Measurements from ENCODE around the gene PCSK5. TPM values are rescaled to one million over a fixed set of nuclear protein-coding genes. Genes with fewer than 3 reads are reported as not detected.

PCSK5 gene
- total RNA-seq, 1 donor from 2014 or later = 30.7 TPM

DNA sequence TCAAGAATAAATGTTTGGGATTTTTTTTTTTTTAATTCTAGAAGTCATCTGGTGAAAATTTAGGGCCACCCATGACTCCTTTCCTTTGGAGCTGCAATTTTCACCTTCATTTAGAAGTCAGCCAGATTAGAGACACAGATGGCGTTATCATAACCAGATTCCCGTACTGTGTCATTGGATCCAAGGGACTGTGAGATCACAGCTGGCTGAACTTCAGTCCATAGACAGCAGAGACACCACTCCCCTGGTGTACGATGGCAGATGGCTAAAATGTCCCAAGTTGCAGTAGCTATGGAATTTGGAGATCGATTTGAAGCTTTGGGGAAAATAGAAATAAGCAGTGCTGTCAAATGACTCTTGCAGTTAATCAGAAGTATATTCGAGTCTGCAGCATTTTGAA is 287.5 kb downstream of the PCSK5 start:
- peaks cover 12% of the 10 kb centered on the region for H3K4me1 Mint-ChIP-seq (ENCODE audit: unreplicated experiment)
- no peaks in the 10 kb centered on the region for H3K27me3 Mint-ChIP-seq
- no peak overlapping the region for H3K27ac Mint-ChIP-seq
- DNase-seq (ENCODE audit: extremely low spot score, unreplicated experiment) = no peak
- H3K9me3 Mint-ChIP-seq = no peaks in the 10 kb centered on the region
- H3K36me3 Mint-ChIP-seq = peaks cover 31% of the 10 kb centered on the region
- TF ChIP-seq, protein P1, sequence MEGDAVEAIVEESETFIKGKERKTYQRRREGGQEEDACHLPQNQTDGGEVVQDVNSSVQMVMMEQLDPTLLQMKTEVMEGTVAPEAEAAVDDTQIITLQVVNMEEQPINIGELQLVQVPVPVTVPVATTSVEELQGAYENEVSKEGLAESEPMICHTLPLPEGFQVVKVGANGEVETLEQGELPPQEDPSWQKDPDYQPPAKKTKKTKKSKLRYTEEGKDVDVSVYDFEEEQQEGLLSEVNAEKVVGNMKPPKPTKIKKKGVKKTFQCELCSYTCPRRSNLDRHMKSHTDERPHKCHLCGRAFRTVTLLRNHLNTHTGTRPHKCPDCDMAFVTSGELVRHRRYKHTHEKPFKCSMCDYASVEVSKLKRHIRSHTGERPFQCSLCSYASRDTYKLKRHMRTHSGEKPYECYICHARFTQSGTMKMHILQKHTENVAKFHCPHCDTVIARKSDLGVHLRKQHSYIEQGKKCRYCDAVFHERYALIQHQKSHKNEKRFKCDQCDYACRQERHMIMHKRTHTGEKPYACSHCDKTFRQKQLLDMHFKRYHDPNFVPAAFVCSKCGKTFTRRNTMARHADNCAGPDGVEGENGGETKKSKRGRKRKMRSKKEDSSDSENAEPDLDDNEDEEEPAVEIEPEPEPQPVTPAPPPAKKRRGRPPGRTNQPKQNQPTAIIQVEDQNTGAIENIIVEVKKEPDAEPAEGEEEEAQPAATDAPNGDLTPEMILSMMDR (conservative IDR thresholded peaks at IDR 0.05) = no peak
- no peak overlapping the region for H3K4me3 Mint-ChIP-seq

DNA sequence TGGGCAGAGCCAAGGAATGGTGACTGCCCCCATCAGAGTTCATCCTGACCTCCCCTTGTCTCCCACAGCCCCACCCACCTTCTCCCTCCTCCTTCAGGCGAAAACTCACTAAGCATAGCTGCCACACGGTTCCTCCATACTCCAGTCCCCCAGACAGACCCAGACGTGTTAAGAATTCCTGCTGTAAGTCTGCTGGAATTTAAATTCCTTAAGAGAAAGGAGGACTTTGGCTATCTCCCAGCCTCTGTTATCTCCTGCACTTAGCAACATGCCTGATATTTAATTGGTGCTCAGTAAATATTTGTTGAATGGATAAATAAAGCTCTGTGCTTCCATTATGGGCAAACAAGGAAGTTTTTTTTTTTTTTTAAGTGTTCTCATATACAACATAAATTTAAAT is 290.1 kb downstream of the PCSK5 start:
- TF ChIP-seq, protein P1 (conservative IDR thresholded peaks at IDR 0.05) = no peak
- H3K27ac Mint-ChIP-seq = peak overlapping the region; percentile 80
- no peak for DNase-seq (ENCODE audit: extremely low spot score, unreplicated experiment)
- H3K27me3 Mint-ChIP-seq = no peaks in the 10 kb centered on the region
- no peak overlapping the region for H3K4me3 Mint-ChIP-seq
- H3K36me3 Mint-ChIP-seq = peaks cover 33% of the 10 kb centered on the region
- H3K9me3 Mint-ChIP-seq = no peaks in the 10 kb centered on the region
- H3K4me1 Mint-ChIP-seq (ENCODE audit: unreplicated experiment) = peaks cover 12% of the 10 kb centered on the region

DNA sequence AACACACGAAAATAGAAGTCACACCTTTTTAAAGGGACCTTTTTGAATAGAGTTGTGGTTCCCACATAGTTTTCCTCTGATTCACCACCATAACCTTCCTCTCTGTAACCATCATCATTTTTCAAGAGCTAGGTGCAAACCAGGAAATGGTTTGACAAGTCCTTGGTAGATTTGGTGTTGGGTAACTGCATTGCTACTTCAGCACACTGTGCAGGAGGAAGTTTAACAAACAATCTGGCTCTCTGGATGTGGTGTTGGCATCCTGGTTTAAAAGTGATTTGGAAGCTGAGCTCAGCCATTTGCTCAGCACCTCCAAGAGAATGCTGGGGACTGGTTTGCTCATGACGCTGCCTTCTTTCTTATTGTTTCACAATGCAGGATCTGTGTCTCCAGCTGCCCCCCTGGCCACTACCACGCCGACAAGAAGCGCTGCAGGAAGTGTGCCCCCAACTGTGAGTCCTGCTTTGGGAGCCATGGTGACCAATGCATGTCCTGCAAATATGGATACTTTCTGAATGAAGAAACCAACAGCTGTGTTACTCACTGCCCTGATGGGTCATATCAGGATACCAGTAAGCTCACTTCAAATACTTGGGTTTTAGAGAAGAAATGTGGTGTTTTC is 290.7 kb downstream of the PCSK5 start:
- no peak for DNase-seq (ENCODE audit: extremely low spot score, unreplicated experiment)
- Mint-ChIP-seq H3K4me3 (no peak overlapping the region), H3K9me3 (no peaks in the 10 kb centered on the region), H3K27me3 (no peaks in the 10 kb centered on the region), H3K36me3 (peaks cover 33% of the 10 kb centered on the region), H3K27ac (peak overlapping the region; percentile 80), H3K4me1 (ENCODE audit: unreplicated experiment) (peaks cover 12% of the 10 kb centered on the region)
- TF ChIP-seq, protein P1 (conservative IDR thresholded peaks at IDR 0.05) = no peak

DNA sequence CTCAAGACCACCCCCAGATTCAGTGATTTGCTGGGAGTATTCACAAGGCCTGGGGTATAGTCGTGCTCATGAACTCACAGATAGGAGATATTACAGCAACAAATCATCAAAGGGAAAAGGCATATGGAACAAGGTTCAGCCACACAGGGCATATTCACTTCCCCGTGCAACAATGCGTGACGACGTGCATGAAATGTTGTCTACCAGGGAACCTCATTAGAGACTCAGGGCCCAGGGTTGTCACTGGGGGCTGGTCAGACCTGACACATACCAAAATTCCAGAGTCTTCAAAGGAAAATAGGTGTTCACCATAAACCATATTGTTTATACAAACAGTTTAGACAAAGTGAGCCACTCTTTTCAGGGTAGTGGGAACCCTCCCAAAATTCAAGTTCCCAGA is 291.3 kb downstream of the PCSK5 start:
- peaks cover 33% of the 10 kb centered on the region for H3K36me3 Mint-ChIP-seq
- H3K4me3 Mint-ChIP-seq = no peak overlapping the region
- H3K27ac Mint-ChIP-seq = no peak overlapping the region
- peaks cover 12% of the 10 kb centered on the region for H3K4me1 Mint-ChIP-seq (ENCODE audit: unreplicated experiment)
- TF ChIP-seq, protein P1 (conservative IDR thresholded peaks at IDR 0.05) = no peak
- DNase-seq (ENCODE audit: extremely low spot score, unreplicated experiment) = no peak
- no peaks in the 10 kb centered on the region for H3K27me3 Mint-ChIP-seq
- H3K9me3 Mint-ChIP-seq = no peaks in the 10 kb centered on the region

DNA sequence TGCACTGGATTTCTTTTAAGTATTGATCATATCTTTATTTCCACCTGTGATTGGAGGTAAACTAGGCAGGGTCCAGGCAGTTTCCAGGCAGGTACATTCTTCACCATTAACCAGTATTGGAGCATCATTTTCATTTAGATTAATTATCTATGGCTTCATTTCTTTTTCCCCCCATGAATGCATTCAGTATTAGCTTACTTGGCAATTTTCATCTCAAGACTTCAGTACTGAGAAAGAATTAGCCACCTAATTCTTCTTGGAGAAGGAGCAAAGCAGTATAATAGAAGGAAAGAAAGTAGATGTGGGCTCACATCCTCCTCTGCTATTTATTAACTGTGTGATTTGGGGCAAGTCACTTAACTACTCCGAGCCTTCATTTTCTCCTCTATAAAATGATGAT is 295.0 kb downstream of the PCSK5 start:
- H3K27ac Mint-ChIP-seq = no peak overlapping the region
- TF ChIP-seq, protein P1 (conservative IDR thresholded peaks at IDR 0.05) = no peak
- peaks cover 9% of the 10 kb centered on the region for H3K4me1 Mint-ChIP-seq (ENCODE audit: unreplicated experiment)
- no peak for DNase-seq (ENCODE audit: extremely low spot score, unreplicated experiment)
- peaks cover 40% of the 10 kb centered on the region for H3K36me3 Mint-ChIP-seq
- H3K27me3 Mint-ChIP-seq = no peaks in the 10 kb centered on the region
- H3K4me3 Mint-ChIP-seq = no peak overlapping the region
- H3K9me3 Mint-ChIP-seq = no peaks in the 10 kb centered on the region

DNA sequence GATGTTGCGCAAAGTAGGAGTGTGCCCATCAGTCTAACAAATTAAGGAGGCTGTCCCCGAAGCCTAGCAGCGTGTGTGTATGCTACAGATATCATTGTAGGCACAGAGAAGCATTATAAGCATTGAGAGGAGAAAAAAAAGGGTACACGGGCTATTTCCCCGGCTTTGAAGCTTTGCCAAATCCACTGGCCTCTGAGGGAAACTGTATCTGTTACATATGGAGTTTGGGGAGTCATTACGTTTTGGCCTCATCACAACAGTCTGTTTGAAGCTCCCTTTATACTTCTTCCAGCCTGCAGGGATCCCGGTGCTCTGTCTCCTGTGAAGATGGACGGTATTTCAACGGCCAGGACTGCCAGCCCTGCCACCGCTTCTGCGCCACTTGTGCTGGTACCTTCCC is 297.8 kb downstream of the PCSK5 start:
- no peak overlapping the region for H3K4me3 Mint-ChIP-seq
- H3K27me3 Mint-ChIP-seq = no peaks in the 10 kb centered on the region
- H3K27ac Mint-ChIP-seq = no peak overlapping the region
- no peak for DNase-seq (ENCODE audit: extremely low spot score, unreplicated experiment)
- TF ChIP-seq, protein P1 (conservative IDR thresholded peaks at IDR 0.05) = no peak
- no peaks in the 10 kb centered on the region for H3K9me3 Mint-ChIP-seq
- H3K4me1 Mint-ChIP-seq (ENCODE audit: unreplicated experiment) = no peaks in the 10 kb centered on the region
- H3K36me3 Mint-ChIP-seq = peaks cover 39% of the 10 kb centered on the region
